ENCODE measurements around the gene SLC30A4. TPM values are rescaled to one million over a fixed set of nuclear protein-coding genes. Genes with fewer than 3 reads are reported as not detected.
"Not testable (repeated sequence)": the region's sequence is repeated elsewhere in the genome, so short reads cannot be mapped to it uniquely, and the experiment has no call there.

Gene SLC30A4, protein sequence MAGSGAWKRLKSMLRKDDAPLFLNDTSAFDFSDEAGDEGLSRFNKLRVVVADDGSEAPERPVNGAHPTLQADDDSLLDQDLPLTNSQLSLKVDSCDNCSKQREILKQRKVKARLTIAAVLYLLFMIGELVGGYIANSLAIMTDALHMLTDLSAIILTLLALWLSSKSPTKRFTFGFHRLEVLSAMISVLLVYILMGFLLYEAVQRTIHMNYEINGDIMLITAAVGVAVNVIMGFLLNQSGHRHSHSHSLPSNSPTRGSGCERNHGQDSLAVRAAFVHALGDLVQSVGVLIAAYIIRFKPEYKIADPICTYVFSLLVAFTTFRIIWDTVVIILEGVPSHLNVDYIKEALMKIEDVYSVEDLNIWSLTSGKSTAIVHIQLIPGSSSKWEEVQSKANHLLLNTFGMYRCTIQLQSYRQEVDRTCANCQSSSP
- 2.2 and 3.0 TPM in 2 replicates for total RNA-seq

DNA sequence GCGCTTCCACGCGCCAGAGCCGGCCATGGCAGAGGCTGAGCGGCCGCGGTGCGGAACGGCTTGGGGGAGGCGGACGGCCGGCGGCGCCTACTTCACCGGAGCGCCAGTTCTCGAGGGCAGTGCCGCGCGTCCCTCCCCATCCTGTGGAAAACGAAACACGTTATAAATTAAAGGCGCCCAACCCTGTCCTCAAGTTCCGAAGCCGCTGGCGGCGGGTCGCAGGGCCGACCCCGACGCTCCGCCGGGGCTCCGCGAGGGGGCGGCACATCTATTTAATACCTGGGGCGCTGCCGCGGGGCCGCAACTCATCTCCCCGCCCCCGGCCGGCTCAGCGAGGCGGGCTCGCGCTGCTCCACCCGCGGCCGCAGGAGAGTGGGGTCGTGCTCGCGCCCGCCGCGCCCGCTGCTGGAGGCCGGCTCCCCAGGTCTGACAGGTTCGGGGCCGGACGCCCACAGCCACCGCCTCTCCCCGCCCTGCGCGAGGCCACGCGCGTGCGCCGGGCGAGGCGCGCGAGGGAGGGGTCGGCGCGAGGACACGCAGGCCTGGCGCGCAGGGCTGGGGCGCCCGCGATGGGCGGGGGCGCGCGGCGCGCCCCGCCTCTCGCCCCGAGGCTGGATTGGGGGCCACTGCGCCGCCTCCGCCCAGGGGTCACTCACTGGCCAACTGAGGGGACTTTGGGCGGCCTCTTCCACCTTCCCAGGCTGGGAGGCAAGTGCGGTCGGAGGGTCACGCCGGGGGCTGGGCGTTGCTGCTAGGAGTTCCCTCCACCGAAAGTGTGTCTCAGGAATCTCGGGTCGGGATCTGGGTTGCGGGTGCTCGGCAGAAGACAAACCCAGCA lies at the start of gene SLC30A4:
SLC30A4 (minus strand) TSS at position 428 of the 838 bp plus-strand sequence; CDS start at position 27, 401 bp downstream.
- intact Hi-C loops (cut with micrococcal nuclease): loop anchor here (1.0 to 2.0 kb wide), 4 partner anchors 64 to 120 kb away; partner anchors contain the start of gene BLOC1S6

- intact Hi-C loops (cut with micrococcal nuclease): no loop called here
Observed at GRCh38 chr15:45555934-45556608, 33.5 kb upstream of the SLC30A4 start.

- intact Hi-C loops (cut with micrococcal nuclease): no loop called here
Observed at GRCh38 chr15:45551676-45552075, 29.1 kb upstream of the SLC30A4 start.

GRCh38 chr15:45550436-45550835 lies 27.9 kb upstream of the SLC30A4 start:
- intact Hi-C loops (cut with micrococcal nuclease): no loop called here

DNA sequence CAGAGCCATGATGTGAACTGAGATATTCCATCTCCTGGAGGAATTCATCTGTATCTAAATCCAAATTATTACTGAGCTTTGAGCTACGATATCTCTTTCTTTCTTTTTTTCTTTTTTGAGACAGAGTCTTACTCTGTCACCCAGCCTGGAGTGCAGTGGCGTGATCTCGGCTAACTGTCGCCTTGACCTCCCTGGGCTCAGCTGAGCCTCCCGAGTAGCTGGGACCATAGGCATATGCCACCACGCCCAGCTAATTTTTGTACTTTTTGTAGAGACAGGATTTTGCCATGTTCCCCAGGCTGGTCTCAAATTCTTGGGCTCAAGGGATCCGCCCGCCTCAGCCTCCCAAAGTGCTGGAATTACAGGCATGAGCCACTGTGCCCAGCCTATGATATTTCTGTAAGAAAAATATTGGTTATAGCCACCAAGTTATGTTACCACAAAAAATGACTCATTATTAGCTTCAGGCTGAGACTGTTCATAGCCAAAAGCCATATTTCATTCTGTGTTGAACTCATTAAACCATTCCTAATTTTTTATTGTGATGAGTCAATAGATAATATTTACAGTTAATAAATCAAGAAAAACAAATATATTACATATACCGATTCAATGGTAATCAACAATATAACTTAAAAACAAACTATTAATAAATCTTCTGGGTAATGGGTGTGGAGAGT lies 27.1 kb upstream of the SLC30A4 start:
- intact Hi-C loops (cut with micrococcal nuclease): no loop called here

DNA sequence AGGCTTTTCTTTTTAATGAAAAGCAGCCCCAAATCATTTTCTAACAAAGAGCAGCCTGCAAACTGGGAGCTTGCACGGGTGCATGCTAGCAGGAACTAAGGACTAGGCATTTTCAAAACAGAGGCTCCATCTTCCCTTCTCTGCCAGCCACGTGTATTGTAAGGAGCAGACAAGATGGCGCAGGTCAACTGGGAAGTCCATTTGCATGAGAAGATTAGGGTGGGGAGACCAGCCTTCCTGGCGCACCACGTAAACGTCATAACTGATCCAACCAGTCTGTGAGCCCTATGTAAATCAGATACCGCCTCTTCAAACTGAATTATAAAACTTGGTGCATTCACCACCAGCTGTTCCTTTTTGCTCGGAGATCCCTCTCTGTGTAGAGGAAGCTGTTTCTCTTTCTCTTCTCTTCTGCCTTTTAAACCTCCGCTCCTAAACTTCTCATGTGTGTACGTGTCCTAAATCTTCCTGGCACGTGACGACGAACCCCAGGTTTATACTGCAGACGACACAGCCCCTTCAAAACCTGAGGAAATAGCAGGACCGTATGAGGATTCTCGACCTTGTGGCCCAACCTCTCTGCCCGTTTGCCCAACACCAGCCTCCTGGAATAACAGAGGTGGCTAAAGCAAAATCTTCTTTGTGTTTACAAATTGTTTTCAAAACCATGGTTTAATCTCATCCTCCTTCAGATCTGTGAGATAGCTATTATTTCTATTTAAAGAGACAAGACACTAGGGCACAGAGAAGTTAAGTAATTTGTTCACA lies 26.4 kb upstream of the SLC30A4 start:
- intact Hi-C loops (cut with micrococcal nuclease): no loop called here

DNA sequence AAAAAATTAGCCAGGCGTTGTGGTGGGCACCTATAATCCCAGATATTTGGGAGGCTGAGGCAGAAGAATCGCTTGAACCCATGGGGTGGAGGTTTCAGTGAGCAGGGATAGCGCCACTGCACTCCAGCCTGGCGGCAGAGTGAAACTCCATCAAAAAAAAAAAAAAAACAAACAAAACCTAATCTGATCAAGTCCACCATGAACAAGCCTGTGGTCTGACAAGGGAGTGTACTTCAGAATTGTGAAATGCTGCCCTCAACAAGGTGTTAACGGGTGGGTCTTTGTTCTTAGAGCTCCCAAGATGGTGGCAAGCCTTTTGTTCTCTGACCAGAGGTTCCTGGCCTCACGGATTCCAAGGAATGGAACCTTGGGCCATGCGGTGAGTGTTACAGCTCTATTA lies 24.2 kb upstream of the SLC30A4 start:
- intact Hi-C loops (cut with micrococcal nuclease): no loop called here

- intact Hi-C loops (cut with micrococcal nuclease): no loop called here
Observed at GRCh38 chr15:45544266-45545023, 21.9 kb upstream of the SLC30A4 start.

- intact Hi-C loops (cut with micrococcal nuclease): no loop called here
Observed at GRCh38 chr15:45543051-45543450, 20.5 kb upstream of the SLC30A4 start.

DNA sequence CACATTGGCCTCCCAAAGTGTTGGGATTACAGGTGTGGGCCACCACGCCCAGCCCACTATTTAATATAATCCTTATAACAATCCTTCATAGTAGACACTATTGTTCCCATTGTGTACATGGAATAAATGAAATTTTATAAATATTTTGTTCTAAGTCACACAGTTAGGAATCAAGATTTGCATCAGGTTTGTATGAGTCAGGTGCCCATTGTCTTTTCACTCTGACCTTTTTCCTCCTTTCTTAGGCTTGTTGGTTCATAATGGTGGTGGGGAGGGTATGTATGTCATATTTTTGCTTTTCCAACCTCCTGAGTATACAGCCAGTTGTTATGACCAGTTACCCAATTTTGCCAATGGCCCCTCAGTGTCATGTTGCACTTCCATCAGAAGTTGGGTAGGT lies 18.0 kb upstream of the SLC30A4 start:
- intact Hi-C loops (cut with micrococcal nuclease): no loop called here

GRCh38 chr15:45539680-45540079 lies 17.1 kb upstream of the SLC30A4 start:
- intact Hi-C loops (cut with micrococcal nuclease): no loop called here

DNA sequence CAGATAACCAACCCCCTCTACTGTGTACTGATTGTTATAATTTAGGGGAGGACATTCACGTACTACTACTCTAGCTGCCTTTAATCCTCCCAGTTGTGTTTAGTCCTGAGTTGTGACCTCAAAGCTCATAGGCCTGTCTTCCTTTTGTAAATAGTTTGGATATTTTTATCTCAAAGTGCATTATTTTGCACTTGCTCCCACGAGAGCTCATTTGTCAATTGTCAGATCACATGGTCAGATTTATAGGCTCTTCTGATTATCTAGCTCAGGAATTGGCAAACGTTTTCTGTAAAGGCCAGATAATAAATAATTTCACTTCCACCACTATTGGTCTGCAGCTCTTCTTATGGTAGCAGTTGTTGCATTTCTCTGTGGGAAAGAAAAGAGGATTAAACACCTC lies 14.4 kb upstream of the SLC30A4 start:
- intact Hi-C loops (cut with micrococcal nuclease): no loop called here

DNA sequence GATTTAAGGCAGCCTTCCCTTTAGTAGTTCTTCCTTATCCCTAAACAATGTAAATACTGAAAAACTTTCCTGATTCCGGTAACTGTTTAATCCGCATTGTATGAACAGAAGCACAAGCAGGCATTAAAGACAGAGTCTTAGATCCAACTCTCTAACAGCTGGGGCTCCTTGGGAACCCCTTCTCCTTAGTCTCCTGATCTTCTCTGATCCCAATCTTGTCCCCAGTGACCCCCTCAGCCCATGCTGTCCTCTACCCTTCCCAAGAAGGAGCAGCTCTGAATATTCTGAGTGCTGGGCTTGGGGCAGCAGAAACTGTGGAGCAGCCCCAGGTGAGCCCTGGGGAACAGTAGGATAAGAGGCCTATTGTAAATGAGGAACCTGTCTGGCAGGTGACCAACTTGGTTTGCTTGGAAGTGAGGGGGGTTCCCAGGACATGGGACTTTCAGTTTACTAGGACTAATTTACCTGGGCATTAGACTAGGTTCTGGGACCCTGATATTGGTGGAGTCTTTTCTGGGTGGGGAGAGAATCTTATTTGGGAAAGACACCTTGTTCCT lies 13.0 kb upstream of the SLC30A4 start:
- intact Hi-C loops (cut with micrococcal nuclease): no loop called here

DNA sequence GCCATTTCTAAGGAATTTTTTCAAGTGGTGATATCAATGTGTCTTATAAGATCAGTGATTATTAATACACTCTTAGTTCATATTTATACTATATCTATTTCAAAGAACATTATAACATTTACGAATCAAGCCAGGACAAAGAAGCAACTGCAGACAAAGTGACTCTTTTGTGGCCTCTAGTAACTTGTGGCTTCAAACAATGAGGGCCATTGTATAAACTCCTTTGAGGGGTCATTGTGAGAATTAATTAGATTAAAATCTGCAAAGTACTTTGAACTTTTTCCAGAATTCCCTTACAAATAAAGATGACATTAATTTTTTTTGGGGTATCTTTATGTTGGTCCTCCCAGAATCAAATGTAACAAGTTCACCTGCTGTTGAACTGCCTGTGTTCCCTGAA lies 12.3 kb upstream of the SLC30A4 start:
- intact Hi-C loops (cut with micrococcal nuclease): no loop called here

DNA sequence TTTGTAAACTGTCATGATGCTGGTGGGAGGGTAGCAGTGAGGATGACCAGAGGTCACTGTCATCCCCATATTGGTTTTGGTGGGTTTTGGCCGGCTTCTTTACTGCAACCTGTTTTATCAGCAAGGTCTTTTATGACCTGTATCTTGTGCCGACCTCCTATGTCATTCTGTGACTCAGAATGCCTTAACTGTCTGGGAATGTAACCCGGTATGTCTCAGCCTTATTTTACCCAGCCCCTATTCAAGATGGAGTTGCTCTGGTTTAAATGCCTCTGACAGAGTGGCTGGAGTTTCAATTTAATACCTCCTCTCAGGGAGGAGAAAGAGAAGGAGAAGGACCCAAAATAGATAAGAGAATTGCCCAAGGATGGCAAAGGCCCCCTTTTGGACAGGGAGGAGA lies 10.3 kb upstream of the SLC30A4 start:
- intact Hi-C loops (cut with micrococcal nuclease): not testable (repeated sequence)

DNA sequence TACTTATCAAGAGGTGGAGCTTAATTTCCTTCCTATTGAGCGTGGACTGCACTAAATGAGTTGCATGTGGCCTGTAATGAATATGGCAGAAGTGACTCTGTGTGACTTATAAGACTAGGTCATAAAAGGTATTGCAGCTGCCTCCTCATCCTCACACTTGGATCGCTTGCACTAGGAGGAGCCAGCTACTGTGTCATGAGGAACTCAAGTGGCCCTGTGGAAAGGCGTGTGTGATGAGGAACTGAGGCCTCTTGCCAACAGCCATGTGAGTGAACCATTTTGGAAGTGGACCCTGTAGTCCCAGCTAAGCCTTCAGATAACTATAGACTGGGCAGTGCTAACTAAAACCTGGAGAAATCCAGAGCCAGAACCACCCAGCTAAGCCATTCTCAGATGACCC lies 7.1 kb upstream of the SLC30A4 start:
- intact Hi-C loops (cut with micrococcal nuclease): no loop called here

DNA sequence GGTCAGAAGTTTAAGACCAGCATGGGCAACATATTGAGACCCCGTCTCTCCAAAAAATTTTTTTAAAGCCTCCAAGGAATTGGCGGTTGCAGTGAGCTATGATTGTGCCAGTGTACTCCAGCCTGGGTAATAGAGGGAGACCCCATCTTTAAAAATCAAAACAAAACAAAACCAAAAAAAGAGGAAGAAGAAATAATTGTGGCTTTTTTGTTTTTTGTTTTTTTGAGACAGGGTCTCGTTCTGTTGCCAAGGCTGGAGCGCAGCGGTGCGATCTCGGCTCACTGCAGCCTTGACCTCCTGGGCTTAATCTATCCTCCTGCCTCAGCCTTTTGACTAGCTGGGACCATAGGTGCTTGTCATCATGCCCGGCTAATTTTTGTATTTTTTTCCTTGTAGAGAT lies 4.5 kb upstream of the SLC30A4 start:
- intact Hi-C loops (cut with micrococcal nuclease): no loop called here

GRCh38 chr15:45523166-45523460 lies 558 bp upstream of the SLC30A4 start:
- intact Hi-C loops (cut with micrococcal nuclease): loop anchor here (2.0 kb wide), 2 partner anchors 92 to 120 kb away; a partner anchor contains a TSS

DNA sequence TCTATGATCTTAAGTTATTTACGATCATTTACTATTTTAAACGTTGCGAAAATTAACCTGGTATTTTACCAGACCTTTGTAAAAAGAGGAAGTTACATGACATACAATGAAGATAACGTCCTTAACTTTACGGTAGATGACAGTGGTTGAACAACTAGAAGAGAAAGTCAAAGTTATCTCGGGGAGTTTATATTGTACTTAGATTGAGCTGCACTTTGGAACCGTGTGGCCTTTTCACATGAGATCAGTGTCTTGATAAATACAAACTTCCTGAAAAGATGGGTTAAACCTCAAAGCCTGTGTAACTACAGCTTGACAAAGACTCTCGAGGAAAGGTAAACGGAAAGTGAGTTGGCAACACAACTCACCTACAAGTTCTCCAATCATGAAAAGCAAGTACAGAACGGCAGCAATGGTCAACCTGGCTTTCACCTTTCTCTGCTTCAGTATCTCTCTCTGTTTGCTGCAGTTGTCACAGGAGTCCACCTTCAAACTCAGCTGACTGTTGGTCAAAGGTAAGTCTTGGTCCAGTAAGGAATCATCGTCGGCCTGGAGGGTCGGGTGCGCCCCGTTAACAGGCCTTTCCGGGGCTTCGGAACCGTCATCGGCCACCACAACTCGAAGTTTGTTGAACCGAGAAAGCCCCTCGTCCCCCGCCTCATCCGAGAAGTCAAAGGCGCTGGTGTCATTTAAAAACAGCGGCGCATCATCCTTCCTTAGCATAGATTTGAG lies 793 bp downstream of the SLC30A4 start:
- intact Hi-C loops (cut with micrococcal nuclease): loop anchor here (1.0 to 2.0 kb wide), 4 partner anchors 63 to 119 kb away; partner anchors contain the start of gene BLOC1S6
